K562 (cell line): ENCODE results near the gene CFL1. TPM values are rescaled to one million over a fixed set of nuclear protein-coding genes. Genes with fewer than 3 reads are reported as not detected.
A peak's percentile ranks its signal among the peaks of the same experiment; 100 is the strongest.
"Not testable (repeated sequence)": the region's sequence is repeated elsewhere in the genome, so short reads cannot be mapped to it uniquely, and the experiment has no call there.

Experiments
- ATAC-seq: fragments of 200-7000 bp; cut with Tn5 transposase; 3 replicates; pipeline ENCODE4 v1.9.1; 2020; ENCODE audit warnings: moderate library complexity
- BruUV-seq: library from RNA; stranded (reverse); fragments of 400-500 nt; replicated peaks from 2 replicates; lab custom pipeline; 2021; lab: Mats Ljungman, UMichigan
- CTCF ChIA-PET: fragments of 300-600 bp; formaldehyde crosslinking; extraction: SDS; loops from one replicate; lab custom pipeline; 2021; ENCODE audit warnings: low intra/inter-chr PET ratio; lab: Yijun Ruan, JAX
- POLR2A ChIA-PET: fragments of 300-600, 350-650 bp; sonication (Branson Sonifier 250); formaldehyde crosslinking; extraction: SDS; loops from one replicate; lab custom pipeline; 2021; ENCODE audit warnings: antibody characterized with exemption, inconsistent platforms; lab: Yijun Ruan, JAX
- DNase-seq, 4 experiments: peaks; one replicate each; pipeline versions ENCODE4 v3.0.0 to v3.0.0-alpha.2; 2011 to 2018; ENCODE audit warnings: low spot score in 3 of 4, mixed read lengths in 3 of 4; ENCODE audit errors: extremely low read depth in 1 of 4
- FAIRE-seq: peaks from 2 replicates; lab custom pipeline; 2011; peaks lifted over from hg19 to GRCh38; lab: Jason Lieb, UNC
- H2AFZ ChIP-seq: 2 replicates; pipeline ENCODE4 v1.6.0; 2011; ENCODE audit warnings: low read depth, low read length, control low read depth, inconsistent platforms
- H3K27ac ChIP-seq: fragments of 200-600 bp; 3 replicates; pipeline ENCODE4 v1.8.0; 2011; ENCODE audit warnings: low read depth, mild to moderate bottlenecking, control low read depth, inconsistent platforms, low read length, moderate library complexity, mixed read lengths; ENCODE audit errors: extremely low read depth
- H3K27me3 ChIP-seq, 2 experiments: fragments of 300-600 bp in 1 of 2; 2 replicates in 1 of 2; 3 replicates in 1 of 2; pipeline versions ENCODE4 v1.6.0 to v1.8.0; 2011; ENCODE audit warnings: inconsistent platforms in 2 of 2, low read length in 2 of 2, mild to moderate bottlenecking in 1 of 2, mixed read lengths in 1 of 2, moderate library complexity in 1 of 2; ENCODE audit not compliant: control insufficient read depth in 2 of 2, insufficient read depth in 2 of 2
- H3K36me3 ChIP-seq: fragments of 300-600 bp; 3 replicates; pipeline ENCODE4 v1.8.0; 2011; ENCODE audit warnings: mild to moderate bottlenecking, low read length, inconsistent platforms; ENCODE audit not compliant: control insufficient read depth, insufficient read depth
- H3K4me1 ChIP-seq, 2 experiments: fragments of 200-600 bp in 1 of 2; replicated peaks in 1 of 2; 2 replicates in 1 of 2; 3 replicates in 1 of 2; pipeline versions ENCODE4 v1.5.1 to v1.8.0; 2011; ENCODE audit warnings: inconsistent platforms in 2 of 2, low read length in 2 of 2, mild to moderate bottlenecking in 1 of 2, mixed read lengths in 1 of 2, moderate library complexity in 1 of 2; ENCODE audit not compliant: control insufficient read depth in 2 of 2, insufficient read depth in 2 of 2
- H3K4me2 ChIP-seq: 2 replicates; pipeline ENCODE4 v1.6.1; 2011; ENCODE audit warnings: low read length, control low read depth, inconsistent platforms, mixed read lengths; ENCODE audit not compliant: insufficient read depth
- H3K4me3 ChIP-seq: fragments of 200-600 bp; sonication (generic), shearing (Covaris generic); 2 replicates; pipeline ENCODE4 v1.5.1; 2016; ENCODE audit warnings: control low read depth, inconsistent platforms
- H3K79me2 ChIP-seq: fragments of 200-600 bp; 3 replicates; pipeline ENCODE4 v1.8.0; 2011; ENCODE audit warnings: low read length, inconsistent platforms; ENCODE audit not compliant: control insufficient read depth, insufficient read depth
- H3K9ac ChIP-seq, 2 experiments: 2 replicates each; pipeline versions ENCODE4 v1.6.0 to v1.6.1; 2011; ENCODE audit warnings: low read depth in 2 of 2, low read length in 2 of 2, control low read depth in 1 of 2, inconsistent platforms in 1 of 2, mild to moderate bottlenecking in 1 of 2, mixed read lengths in 1 of 2; ENCODE audit not compliant: insufficient read depth in 1 of 2
- H3K9me1 ChIP-seq: one replicate; pipeline ENCODE4 v1.6.0; 2011; ENCODE audit warnings: inconsistent platforms, mild to moderate bottlenecking, low read length, moderate library complexity; ENCODE audit not compliant: control insufficient read depth, insufficient read depth
- H3K9me3 ChIP-seq: replicated peaks from 2 replicates; pipeline ENCODE4 v1.5.1; 2011; ENCODE audit warnings: low read depth, low read length, inconsistent platforms; ENCODE audit not compliant: control insufficient read depth, insufficient read depth
- H4K20me1 ChIP-seq: replicated peaks from 2 replicates; pipeline ENCODE4 v1.6.1; 2011; ENCODE audit warnings: low read length, inconsistent platforms, mixed read lengths; ENCODE audit not compliant: control insufficient read depth, insufficient read depth
- CHD1 ChIP-seq: fragments of 200-600 bp; sonication (generic); IDR thresholded peaks from one replicate; pipeline ENCODE4 v1.6.1; 2012; ENCODE audit warnings: mild to moderate bottlenecking, moderate library complexity, low read length, inconsistent platforms
- DEAF1 ChIP-seq: fragments of 450-650 bp; formaldehyde crosslinking; IDR thresholded peaks from 2 replicates; pipeline ENCODE4 v1.4.0; 2020; ENCODE audit warnings: mild to moderate bottlenecking, moderate library complexity
- EGR1 ChIP-seq: fragments of 450-650 bp; conservative IDR thresholded peaks from 2 replicates; pipeline ENCODE4 v1.6.1; 2017; ENCODE audit warnings: mild to moderate bottlenecking
- ETV5 ChIP-seq: sonication (generic); formaldehyde crosslinking; IDR thresholded peaks from 2 replicates; pipeline ENCODE4 v1.4.0; 2020; ENCODE audit warnings: low read depth, mild to moderate bottlenecking, missing genetic modification reagents
- NFYB ChIP-seq: IDR thresholded peaks from 2 replicates; pipeline ENCODE4 v1.6.1; 2011; ENCODE audit warnings: mild to moderate bottlenecking, moderate library complexity; ENCODE audit not compliant: insufficient read length; ENCODE audit errors: extremely low read depth
- POLR2AphosphoS5 ChIP-seq: IDR thresholded peaks from 2 replicates; pipeline ENCODE4 v1.6.1; 2011; ENCODE audit warnings: mild to moderate bottlenecking, low read depth, low read length, moderate library complexity; ENCODE audit not compliant: control insufficient read depth, insufficient read depth
- POLR2B ChIP-seq: fragments of 450-650 bp; IDR thresholded peaks from 2 replicates; pipeline ENCODE4 v1.6.1; 2018; ENCODE audit warnings: low read depth; ENCODE audit not compliant: partially characterized antibody
- POLR2G ChIP-seq: fragments of 200-400 bp; formaldehyde crosslinking; IDR thresholded peaks from 2 replicates; pipeline ENCODE4 v1.6.1; 2017; ENCODE audit warnings: low read depth, mild to moderate bottlenecking, antibody characterized with exemption, low read length, moderate library complexity
- PRMT5 ChIP-seq: sonication (generic); formaldehyde crosslinking; IDR thresholded peaks from 2 replicates; pipeline ENCODE4 v1.5.0; 2020; ENCODE audit warnings: missing genetic modification reagents
- RBFOX2 ChIP-seq: fragments of 200-400 bp; formaldehyde crosslinking; IDR thresholded peaks from 2 replicates; pipeline ENCODE4 v1.6.1; 2017; ENCODE audit warnings: low read depth, mild to moderate bottlenecking, low read length, moderate library complexity
- STAT6 ChIP-seq: sonication (generic); formaldehyde crosslinking; IDR thresholded peaks from 2 replicates; pipeline ENCODE4 v1.8.1; 2023; ENCODE audit warnings: mild to moderate bottlenecking, missing genetic modification reagents
- SUPT5H ChIP-seq: fragments of 450-650 bp; IDR thresholded peaks from 2 replicates; pipeline ENCODE4 v1.6.1; 2016
- THRB ChIP-seq: fragments of 450-650 bp; formaldehyde crosslinking; conservative IDR thresholded peaks from 2 replicates; pipeline ENCODE4 v1.4.0; 2022; ENCODE audit warnings: mild to moderate bottlenecking, missing genetic modification characterization
- WGBS: fragments of 100-300 bp; shearing (Covaris generic); methylation state at CpG from one replicate; pipeline ENCODE4 v1.1.6; 2016; ENCODE audit warnings: low coverage, mixed read lengths; ENCODE audit not compliant: insufficient coverage; ENCODE audit errors: missing lambda C conversion rate; 5-methylcytosine and 5-hydroxymethylcytosine counted together
- in situ Hi-C: fragments of 300-500 bp; cut with MboI; formaldehyde crosslinking; loops from 4 replicates; pipeline ENCODE4 v1.15.0; 2018; ENCODE audit warnings: inconsistent platforms, mixed read lengths
- intact Hi-C: fragments of 100-400 bp; cut with micrococcal nuclease; formaldehyde crosslinking; loops from 2 replicates; pipeline ENCODE4 v1.14.2; 2022
- polyA plus RNA-seq, 8 experiments: library from polyadenylated mRNA; depleted of rRNA in 4 of 8; stranded (reverse) in 5 of 8; unstranded in 3 of 8; fragments of >200 nt; fragmentation: Nextera tagmentation in 2 of 8; fragmentation: Illumina TruSeq in 1 of 8; extraction: Ambion mirVana in 2 of 8; extraction: Trizol in 1 of 8; gene quantifications; 2 replicates each; pipeline versions ENCODE4 v1.2.1 to v1.2.3, GENCODE V29; 2011 to 2014; ENCODE audit warnings: inconsistent platforms in 1 of 8, missing spikeins in 1 of 8
- total RNA-seq, 7 experiments: library from RNA; depleted of rRNA in 6 of 7; stranded (reverse); fragments of >200 nt in 6 of 7; fragmentation: Illumina TruSeq in 2 of 7; extraction: Trizol in 2 of 7; gene quantifications; 2 replicates each; pipeline versions ENCODE4 v1.2.1 to v1.2.3, GENCODE V29; 2011 to 2021; ENCODE audit warnings: low replicate concordance in 1 of 7

CFL1 gene
- total and polyA plus RNA-seq, 9 of the 15 experiments (the other 6 are each of a cell fraction or from before 2014, with no cell fraction given): 105 to 1,101 (median 859) TPM

DNA sequence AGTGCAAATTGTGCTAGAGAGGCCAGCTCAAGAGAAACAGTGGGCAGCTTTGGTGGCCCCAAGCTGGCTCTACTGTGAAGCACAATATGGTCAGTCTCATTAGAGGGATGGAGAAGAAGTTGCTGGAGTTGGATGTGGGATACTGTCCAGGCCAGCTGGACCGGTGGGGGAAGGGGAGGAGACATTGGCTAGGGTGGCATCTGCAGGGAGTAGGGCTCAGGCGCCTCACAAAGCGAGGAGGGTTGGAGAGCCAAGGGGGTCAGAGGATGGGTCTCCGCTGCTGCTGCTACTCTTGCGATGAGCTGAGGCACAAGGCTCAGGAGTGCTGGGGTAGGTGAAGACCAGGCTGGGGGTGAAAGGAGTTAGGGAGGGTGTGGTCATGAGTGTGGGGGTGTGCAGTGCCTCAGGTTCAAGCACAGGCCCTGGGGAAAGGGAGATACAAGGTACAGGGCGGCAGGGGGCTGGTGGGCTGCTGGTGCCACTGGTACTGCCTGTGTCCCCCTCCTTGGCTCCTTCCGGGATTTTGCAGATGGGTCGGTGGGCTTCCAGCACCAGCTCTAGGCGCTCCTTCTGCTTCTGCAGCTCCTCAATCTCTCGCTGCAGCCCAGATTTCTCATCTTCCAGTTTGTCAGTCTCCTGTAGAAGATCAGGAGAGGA, 34.8 kb upstream of the CFL1 start (continued):
- TF ChIP-seq RBFOX2: 0 out of 2 replicates have a peak, but pooled peaks have one; percentile 61
- TF ChIP-seq SUPT5H: peak; percentile 52
- peak; percentile 75; the same call in 1 of the 2 replicates for TF ChIP-seq THRB
- peak; percentile 73 for TF ChIP-seq POLR2G
- no peak for TF ChIP-seq PRMT5 (CRISPR knock-in tag)
- peak; percentile 23; the same call in 1 of the 2 replicates for TF ChIP-seq POLR2AphosphoS5
- TF ChIP-seq EGR1: peak; percentile 29; the same call in 1 of the 2 replicates
- peak; percentile 42 for TF ChIP-seq POLR2B

GRCh38 chr11:65892137-65892540, 34.2 kb upstream of the CFL1 start:
- POLR2A ChIA-PET: interaction anchor here (0.6 to 10.0 kb wide), 15 partner anchors 8 to 1324 kb away, joined by 3 to 136 read pairs (median 4); partner anchors contain the start of genes CFL1, FOSL1 and MUS81
- DNase-seq, intact Hi-C loops, BruUV-seq, in situ Hi-C loops, H3K27me3 ChIP-seq, H3K9me1 ChIP-seq, H3K9me3 ChIP-seq, CTCF ChIA-PET, H2AFZ ChIP-seq, FAIRE-seq: not testable (repeated sequence)
- peak overlapping the region; percentile 89 for H3K4me2 ChIP-seq
- peak; percentile 12 for ATAC-seq
- peak overlapping the region; percentile 84 for H3K27ac ChIP-seq
- H3K36me3 ChIP-seq: peaks cover 51% of the 10 kb centered on the region
- peaks cover 38 to 70% of the 10 kb centered on the region in 2 experiments for H3K4me1 ChIP-seq
- peak overlapping the region; percentile 70 for H3K4me3 ChIP-seq
- peaks cover 28% of the 10 kb centered on the region for H4K20me1 ChIP-seq
- peak overlapping the region; percentile 80 to 98 for H3K9ac ChIP-seq
- peaks cover 77% of the 10 kb centered on the region for H3K79me2 ChIP-seq
- 9% methylated on average over 5 of the region's 5 CpGs for whole genome bisulfite sequencing
- 0 out of 2 replicates have a peak, but pooled peaks have one; percentile 22 for TF ChIP-seq EGR1
- TF ChIP-seq ETV5 (CRISPR knock-in tag): 0 out of 2 replicates have a peak, but pooled peaks have one; percentile 3
- TF ChIP-seq DEAF1 (CRISPR knock-in tag): 0 out of 2 replicates have a peak, but pooled peaks have one; percentile 1
- TF ChIP-seq STAT6 (CRISPR knock-in tag): 0 out of 2 replicates have a peak, but pooled peaks have one; percentile 18
- TF ChIP-seq CHD1: peak; percentile 1
- peak; percentile 5 for TF ChIP-seq NFYB
